Measurements from ENCODE around the gene SALL1. TPM values are rescaled to one million over a fixed set of nuclear protein-coding genes. Genes with fewer than 3 reads are reported as not detected.

Gene SALL1
- total RNA-seq, 1 experiment from 2014 or later = not detected

DNA sequence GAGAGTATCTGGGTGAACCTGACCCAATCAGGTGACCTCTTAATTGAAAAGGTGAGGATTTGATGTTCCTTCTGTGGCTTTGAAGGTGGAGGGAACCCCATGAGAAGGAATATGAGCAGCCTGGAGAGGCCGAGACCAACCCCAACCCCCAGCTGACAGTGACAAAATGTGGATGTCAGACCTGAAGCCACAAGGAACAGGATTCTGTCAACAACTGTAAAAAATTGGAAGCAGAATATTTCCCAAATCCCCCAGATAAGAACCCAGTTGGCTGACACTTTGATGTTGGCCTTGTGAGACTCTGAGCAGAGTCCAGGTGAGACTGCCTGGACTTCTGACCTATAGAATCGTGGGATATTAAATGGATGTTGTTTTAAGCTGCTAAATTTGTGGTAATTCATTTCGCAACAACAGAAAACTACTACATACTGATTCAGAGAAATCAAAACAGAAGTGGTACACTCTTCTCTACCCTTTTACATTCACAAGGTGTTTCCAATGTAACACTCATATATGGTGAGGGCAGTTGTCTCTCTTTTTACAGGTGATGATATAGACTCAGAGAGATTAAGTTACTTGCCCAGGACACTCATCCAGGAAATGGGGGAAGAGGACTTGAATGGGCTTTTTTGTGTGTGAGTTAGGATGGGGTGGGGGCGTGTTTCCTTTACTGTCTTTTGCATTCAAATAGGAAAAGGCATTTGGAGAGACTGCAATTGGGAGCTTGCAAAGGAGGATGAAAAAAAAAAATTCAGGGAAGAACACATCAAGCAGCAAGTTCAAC, 29.8 kb upstream of the SALL1 start:
- POLR2A ChIA-PET = no interaction called here
- Histone ChIP-seq H3K4me3 (replicated peaks in 1 of 2; ENCODE audit: low read depth in 1 of 2, low read length in 2 of 2) (no peak overlapping the region), H3K79me2 (ENCODE audit: insufficient read depth, low read length) (no peaks in the 10 kb centered on the region), H4K20me1 (ENCODE audit: insufficient read depth) (no peaks in the 10 kb centered on the region; the same call in 1 of the 2 replicates), H3K9ac (ENCODE audit: low read length) (no peak overlapping the region), H3K4me2 (ENCODE audit: low read length) (no peak overlapping the region), H2AFZ (ENCODE audit: low read depth, low read length, poor library complexity, severe bottlenecking) (no peak overlapping the region), H3K9me3 (ENCODE audit: control insufficient read depth in 1 of 2, insufficient read depth in 1 of 2, low read depth in 1 of 2, low read length in 2 of 2) (no peaks in the 10 kb centered on the region), H3K27me3 (ENCODE audit: insufficient read depth, low read length) (no peaks in the 10 kb centered on the region), H3K27ac (ENCODE audit: low read depth, low read length) (no peak overlapping the region), H3K9me2 (ENCODE audit: insufficient read depth) (no peaks in the 10 kb centered on the region), H3K4me1 (ENCODE audit: control insufficient read depth in 1 of 2, insufficient read depth in 2 of 2, low read length in 2 of 2) (no peaks in the 10 kb centered on the region), H3K36me3 (ENCODE audit: control insufficient read depth in 1 of 2, insufficient read depth in 2 of 2, low read length in 2 of 2) (no peaks in the 10 kb centered on the region)
- CTCF ChIA-PET = no interaction called here
- ATAC-seq (no peak), DNase-seq (ENCODE audit: low read depth, low spot score) (no peak)
- TF ChIP-seq ELF1 (IDR thresholded peaks at IDR 0.05; ENCODE audit: borderline replicate concordance, low read depth) = no peak
- TF ChIP-seq, protein P1, sequence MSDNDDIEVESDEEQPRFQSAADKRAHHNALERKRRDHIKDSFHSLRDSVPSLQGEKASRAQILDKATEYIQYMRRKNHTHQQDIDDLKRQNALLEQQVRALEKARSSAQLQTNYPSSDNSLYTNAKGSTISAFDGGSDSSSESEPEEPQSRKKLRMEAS (IDR thresholded peaks at IDR 0.05) = no peak
- TF ChIP-seq, protein P2, sequence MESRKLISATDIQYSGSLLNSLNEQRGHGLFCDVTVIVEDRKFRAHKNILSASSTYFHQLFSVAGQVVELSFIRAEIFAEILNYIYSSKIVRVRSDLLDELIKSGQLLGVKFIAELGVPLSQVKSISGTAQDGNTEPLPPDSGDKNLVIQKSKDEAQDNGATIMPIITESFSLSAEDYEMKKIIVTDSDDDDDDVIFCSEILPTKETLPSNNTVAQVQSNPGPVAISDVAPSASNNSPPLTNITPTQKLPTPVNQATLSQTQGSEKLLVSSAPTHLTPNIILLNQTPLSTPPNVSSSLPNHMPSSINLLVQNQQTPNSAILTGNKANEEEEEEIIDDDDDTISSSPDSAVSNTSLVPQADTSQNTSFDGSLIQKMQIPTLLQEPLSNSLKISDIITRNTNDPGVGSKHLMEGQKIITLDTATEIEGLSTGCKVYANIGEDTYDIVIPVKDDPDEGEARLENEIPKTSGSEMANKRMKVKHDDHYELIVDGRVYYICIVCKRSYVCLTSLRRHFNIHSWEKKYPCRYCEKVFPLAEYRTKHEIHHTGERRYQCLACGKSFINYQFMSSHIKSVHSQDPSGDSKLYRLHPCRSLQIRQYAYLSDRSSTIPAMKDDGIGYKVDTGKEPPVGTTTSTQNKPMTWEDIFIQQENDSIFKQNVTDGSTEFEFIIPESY (IDR thresholded peaks at IDR 0.05; ENCODE audit: extremely low read depth, insufficient replicate concordance, low read length) = no peak
- RAD21 ChIA-PET (ENCODE audit: low non-redundant PET in 1 of 2, low total read pairs in 2 of 2, uncharacterized antibody in 2 of 2, unreplicated experiment in 2 of 2) = no interaction called here
- no TSS peak for BruUV-seq (replicated peaks)
- intact Hi-C loops (cut with micrococcal nuclease) = no loop called here

DNA sequence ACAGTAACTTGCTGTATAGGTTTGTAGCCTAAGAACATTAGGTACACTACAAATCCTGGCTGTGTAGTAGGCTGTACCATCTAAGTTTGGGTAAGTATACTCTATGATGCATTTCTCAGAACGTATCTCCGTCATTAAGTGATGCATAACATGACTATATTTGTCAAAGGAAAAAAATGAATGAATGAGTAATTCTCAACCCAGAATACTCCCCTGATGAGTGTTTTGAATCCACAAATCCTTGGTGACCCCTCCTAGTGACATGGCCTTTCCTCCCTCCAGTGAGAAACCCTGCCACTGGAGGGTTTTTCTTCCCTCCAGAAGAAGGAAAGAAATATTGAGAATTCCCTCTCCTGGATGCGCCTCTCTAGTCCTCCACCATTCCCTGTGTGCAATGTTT, 24.0 kb upstream of the SALL1 start:
- ATAC-seq = no peak
- H3K4me3 ChIP-seq (replicated peaks in 1 of 2; ENCODE audit: low read depth in 1 of 2, low read length in 2 of 2) = no peak overlapping the region
- intact Hi-C loops (cut with micrococcal nuclease) = no loop called here
- no peak overlapping the region for H3K4me2 ChIP-seq (ENCODE audit: low read length)
- no peaks in the 10 kb centered on the region for H3K4me1 ChIP-seq (ENCODE audit: control insufficient read depth in 1 of 2, insufficient read depth in 2 of 2, low read length in 2 of 2)
- RAD21 ChIA-PET (ENCODE audit: low non-redundant PET in 1 of 2, low total read pairs in 2 of 2, uncharacterized antibody in 2 of 2, unreplicated experiment in 2 of 2) = no interaction called here
- H3K9me2 ChIP-seq (ENCODE audit: insufficient read depth) = no peaks in the 10 kb centered on the region
- H4K20me1 ChIP-seq (ENCODE audit: insufficient read depth) = no peaks in the 10 kb centered on the region; the same call in 1 of the 2 replicates
- H3K36me3 ChIP-seq (ENCODE audit: control insufficient read depth in 1 of 2, insufficient read depth in 2 of 2, low read length in 2 of 2) = no peaks in the 10 kb centered on the region
- H3K9ac ChIP-seq (ENCODE audit: low read length) = no peak overlapping the region
- POLR2A ChIA-PET = no interaction called here
- no peak for DNase-seq (ENCODE audit: low read depth, low spot score)
- no peak overlapping the region for H3K27ac ChIP-seq (ENCODE audit: low read depth, low read length)
- CTCF ChIA-PET = no interaction called here
- H3K9me3 ChIP-seq (ENCODE audit: control insufficient read depth in 1 of 2, insufficient read depth in 1 of 2, low read depth in 1 of 2, low read length in 2 of 2) = no peaks in the 10 kb centered on the region
- no TSS peak for BruUV-seq (replicated peaks)
- no peaks in the 10 kb centered on the region for H3K79me2 ChIP-seq (ENCODE audit: insufficient read depth, low read length)
- H2AFZ ChIP-seq (ENCODE audit: low read depth, low read length, poor library complexity, severe bottlenecking) = no peak overlapping the region
- H3K27me3 ChIP-seq (ENCODE audit: insufficient read depth, low read length) = no peaks in the 10 kb centered on the region
- TF ChIP-seq POLR2A (IDR thresholded peaks at IDR 0.05; ENCODE audit: borderline replicate concordance, extremely low read depth, insufficient read depth, insufficient read length) (no peak), SIN3A (IDR thresholded peaks at IDR 0.05; ENCODE audit: low read depth) (no peak), TCF7L2 (IDR thresholded peaks at IDR 0.05; ENCODE audit: borderline replicate concordance, extremely low read depth, insufficient read depth, insufficient read length) (no peak), CBX3 (IDR thresholded peaks at IDR 0.05; ENCODE audit: low read depth) (no peak), RAD21 (IDR thresholded peaks at IDR 0.05; ENCODE audit: low read depth) (no peak), EZH2phosphoT487 (IDR thresholded peaks at IDR 0.05; ENCODE audit: borderline replicate concordance) (no peak), FOSL1 (IDR thresholded peaks at IDR 0.05; ENCODE audit: low read depth) (no peak), JUND (IDR thresholded peaks at IDR 0.05) (no peak), EZH2 (IDR thresholded peaks at IDR 0.05) (no peak)
- TF ChIP-seq, protein P3, sequence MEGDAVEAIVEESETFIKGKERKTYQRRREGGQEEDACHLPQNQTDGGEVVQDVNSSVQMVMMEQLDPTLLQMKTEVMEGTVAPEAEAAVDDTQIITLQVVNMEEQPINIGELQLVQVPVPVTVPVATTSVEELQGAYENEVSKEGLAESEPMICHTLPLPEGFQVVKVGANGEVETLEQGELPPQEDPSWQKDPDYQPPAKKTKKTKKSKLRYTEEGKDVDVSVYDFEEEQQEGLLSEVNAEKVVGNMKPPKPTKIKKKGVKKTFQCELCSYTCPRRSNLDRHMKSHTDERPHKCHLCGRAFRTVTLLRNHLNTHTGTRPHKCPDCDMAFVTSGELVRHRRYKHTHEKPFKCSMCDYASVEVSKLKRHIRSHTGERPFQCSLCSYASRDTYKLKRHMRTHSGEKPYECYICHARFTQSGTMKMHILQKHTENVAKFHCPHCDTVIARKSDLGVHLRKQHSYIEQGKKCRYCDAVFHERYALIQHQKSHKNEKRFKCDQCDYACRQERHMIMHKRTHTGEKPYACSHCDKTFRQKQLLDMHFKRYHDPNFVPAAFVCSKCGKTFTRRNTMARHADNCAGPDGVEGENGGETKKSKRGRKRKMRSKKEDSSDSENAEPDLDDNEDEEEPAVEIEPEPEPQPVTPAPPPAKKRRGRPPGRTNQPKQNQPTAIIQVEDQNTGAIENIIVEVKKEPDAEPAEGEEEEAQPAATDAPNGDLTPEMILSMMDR (IDR thresholded peaks at IDR 0.05 in 2 of 3, conservative IDR thresholded peaks at IDR 0.05 in 1 of 3; ENCODE audit: borderline replicate concordance in 1 of 3, insufficient read depth in 1 of 3, low read depth in 2 of 3, low read length in 2 of 3) = no peak
